Fibroblast of pulmonary artery (primary cell): ENCODE measurements around the gene ZNF516.

Source experiments
- DNase-seq: peaks from one replicate; pipeline ENCODE4 v3.0.0-alpha.2; 2010; ENCODE audit warnings: low read depth
- H3K4me3 ChIP-seq: replicated peaks from 2 replicates; pipeline ENCODE4 v1.5.1; 2011; ENCODE audit warnings: low read depth, mild to moderate bottlenecking, control low read depth, low read length, moderate library complexity
- CTCF ChIP-seq: IDR thresholded peaks from 2 replicates; pipeline ENCODE4 v1.5.1; 2011; ENCODE audit warnings: mild to moderate bottlenecking, control low read depth, low read length, inconsistent platforms; ENCODE audit errors: missing control alignments

Gene ZNF516

GRCh38 chr18:76528477-76529432, 33.7 kb upstream of the ZNF516 start:
- peak; percentile 74 for DNase-seq
- peak overlapping the region; percentile 48 for H3K4me3 ChIP-seq
- no peak for TF ChIP-seq CTCF

DNA sequence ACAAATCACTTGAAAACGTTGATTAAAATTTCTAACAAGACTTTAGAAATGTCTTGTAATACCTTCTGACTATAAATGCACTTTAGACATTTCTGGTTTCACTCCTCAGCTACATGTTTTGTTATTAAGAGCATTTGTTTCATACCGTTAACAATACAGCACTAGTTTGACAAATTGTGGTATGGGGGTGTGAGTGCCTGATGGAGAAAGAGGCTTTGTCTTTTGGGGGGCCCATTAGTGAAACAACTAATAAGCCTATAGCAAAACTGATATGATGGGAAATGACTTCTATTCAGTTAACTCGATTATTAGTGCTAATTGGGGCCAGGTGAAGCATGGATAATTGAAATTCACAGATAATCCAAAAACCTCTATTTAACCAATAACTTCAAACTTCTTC, 30.9 kb upstream of the ZNF516 start:
- DNase-seq = no peak
- TF ChIP-seq CTCF = no peak
- H3K4me3 ChIP-seq = no peak overlapping the region

DNA sequence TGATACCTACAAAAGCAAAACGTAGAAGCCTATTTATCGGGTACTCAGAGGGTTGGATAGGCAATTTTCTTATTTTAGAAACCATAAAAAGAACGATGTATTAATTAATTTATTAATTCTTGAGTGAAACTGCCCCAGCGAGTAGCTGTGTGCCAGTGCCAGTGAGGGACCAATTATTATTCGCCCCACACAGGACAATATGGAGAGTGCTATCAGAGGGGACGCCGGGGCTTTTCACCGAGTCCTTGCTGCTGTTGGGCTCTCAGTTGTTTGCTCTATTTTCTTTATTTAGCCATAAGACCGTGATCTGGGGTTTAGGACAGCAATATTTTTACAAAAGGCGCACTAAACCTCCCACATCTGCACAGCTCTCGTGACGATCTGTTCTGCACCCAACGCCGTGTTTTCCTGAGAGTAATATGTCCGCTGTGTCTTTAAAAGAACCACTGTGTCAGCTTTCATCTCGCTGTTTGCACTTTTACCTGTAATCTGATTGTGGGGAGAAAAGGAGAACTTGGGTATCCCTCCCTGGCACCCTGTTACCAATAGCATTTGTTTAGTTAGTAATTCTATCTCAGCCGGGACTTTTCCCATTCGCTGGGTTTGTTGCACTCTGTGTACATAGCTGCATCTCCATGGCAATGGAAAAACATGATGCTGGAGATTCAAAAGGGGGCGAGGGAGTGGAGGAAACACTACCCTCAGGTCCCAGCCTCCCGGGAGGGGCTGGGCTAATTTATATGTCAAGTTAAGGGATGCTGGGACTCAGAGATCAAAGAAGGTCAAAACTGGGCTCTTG, 30.1 kb upstream of the ZNF516 start:
- peak; percentile 80 for DNase-seq
- peak overlapping the region; percentile 55 for H3K4me3 ChIP-seq

GRCh38 chr18:76524477-76524876, 29.4 kb upstream of the ZNF516 start:
- no peak overlapping the region for H3K4me3 ChIP-seq
- DNase-seq = no peak
- TF ChIP-seq CTCF = no peak

More for the DNA sequence above, 30.1 kb upstream of the ZNF516 start:
- TF ChIP-seq CTCF = no peak

- no peak for TF ChIP-seq CTCF
- DNase-seq = no peak
- no peak overlapping the region for H3K4me3 ChIP-seq
Measured at GRCh38 chr18:76522551-76522950, 27.5 kb upstream of the ZNF516 start.

DNA sequence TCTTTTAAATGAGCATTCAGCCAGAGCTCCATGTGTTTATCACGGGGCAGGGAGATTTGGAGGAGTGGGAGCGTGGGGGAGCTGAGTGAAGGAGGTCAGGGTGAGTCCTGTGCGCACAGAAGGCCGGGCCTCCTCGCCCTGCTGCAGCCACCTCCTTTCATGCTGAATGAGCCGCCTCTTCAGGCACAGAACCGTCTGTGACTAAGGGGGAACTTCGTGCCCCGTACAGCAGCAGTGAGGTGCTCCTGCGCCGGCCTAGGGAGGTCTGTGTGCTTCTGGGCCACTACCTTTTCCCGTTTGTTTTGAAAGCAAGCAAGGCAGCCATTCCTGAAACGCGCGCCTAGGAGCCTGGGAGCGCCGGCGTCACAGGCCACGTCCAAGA, 27.1 kb upstream of the ZNF516 start:
- H3K4me3 ChIP-seq = no peak overlapping the region
- TF ChIP-seq CTCF = no peak
- DNase-seq = peak; percentile 7
